SK-N-DZ (cell line): ENCODE measurements around the gene ESAM.

Source experiments
- DNase-seq: peaks from one replicate; pipeline ENCODE4 v3.0.0-alpha.2; 2015; ENCODE audit warnings: low spot score

ESAM gene

GRCh38 chr11:124753205-124753604, 8.9 kb downstream of the ESAM start:
- DNase-seq, result no peak

- no peak for DNase-seq
Measured at GRCh38 chr11:124752471-124753102, 9.5 kb downstream of the ESAM start.

GRCh38 chr11:124751741-124752470, 10.2 kb downstream of the ESAM start, which contains the start of gene VSIG2:
TSS of gene VSIG2 (minus strand) at chr11:124752255. CDS start at chr11:124752137, 118 bp downstream.
- DNase-seq, result no peak

- DNase-seq, result no peak
Measured at GRCh38 chr11:124751391-124751740, 10.7 kb downstream of the ESAM start.

- DNase-seq, result no peak
Measured at GRCh38 chr11:124749912-124750311, 12.2 kb downstream of the ESAM start.

GRCh38 chr11:124748481-124749343, 13.4 kb downstream of the ESAM start:
- no peak for DNase-seq

- DNase-seq, result no peak
Measured at GRCh38 chr11:124748100-124748418, 14.0 kb downstream of the ESAM start.

GRCh38 chr11:124747406-124748099, 14.5 kb downstream of the ESAM start:
- DNase-seq, result no peak

- no peak for DNase-seq
Measured at GRCh38 chr11:124746621-124747243, 15.4 kb downstream of the ESAM start.

- DNase-seq, result no peak
Measured at GRCh38 chr11:124745835-124746620, 16.1 kb downstream of the ESAM start.

- DNase-seq, result no peak
Measured at GRCh38 chr11:124745270-124745834, 16.7 kb downstream of the ESAM start.

- DNase-seq, result no peak
Measured at GRCh38 chr11:124743050-124743449, 19.0 kb downstream of the ESAM start.

- no peak for DNase-seq
Measured at GRCh38 chr11:124742555-124742954, 19.5 kb downstream of the ESAM start.

GRCh38 chr11:124740277-124740882, 21.7 kb downstream of the ESAM start:
- peak; percentile 38 for DNase-seq

- DNase-seq, result peak; percentile 85
Measured at GRCh38 chr11:124739479-124740276, 22.4 kb downstream of the ESAM start, which contains the start of gene NRGN. TSS of gene NRGN (plus strand) at chr11:124739942. CDS start at chr11:124740085, 143 bp downstream.

- DNase-seq, result no peak
Measured at GRCh38 chr11:124738713-124739478, 23.2 kb downstream of the ESAM start.

GRCh38 chr11:124737638-124738305, 24.3 kb downstream of the ESAM start:
- no peak for DNase-seq
